ENCODE measurements around the gene C4orf50. TPM values are rescaled to one million over a fixed set of nuclear protein-coding genes. Genes with fewer than 3 reads are reported as not detected.

Gene C4orf50
- total RNA-seq, 3 donors from 2014 or later: 0.07 to 0.73 (median 0.09) TPM

DNA sequence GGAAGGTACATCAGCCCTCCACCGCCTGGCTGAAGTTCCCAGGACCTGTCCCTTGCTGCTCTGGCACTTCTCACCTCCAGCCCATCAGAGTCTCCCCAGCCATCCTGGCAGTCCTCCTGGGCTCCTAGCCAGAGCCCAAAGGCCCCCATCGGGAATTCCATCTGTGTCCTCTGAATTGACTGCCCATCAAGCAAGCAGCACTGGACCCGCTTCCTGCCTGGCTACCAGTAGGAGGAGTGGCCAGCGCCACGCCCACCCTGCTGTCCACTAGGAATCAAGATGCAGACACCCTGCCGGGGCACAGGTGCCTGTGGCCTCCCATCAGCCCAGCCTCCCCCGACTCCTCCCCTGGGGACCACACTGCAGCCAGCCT is 47.2 kb downstream of the C4orf50 start:
- intact Hi-C loops (cut with DNase I, micrococcal nuclease): no loop called here
- no peaks in the 10 kb centered on the region for H3K4me1 ChIP-seq (ENCODE audit: low read depth)

GRCh38 chr4:5970381-5971077 is 47.7 kb downstream of the C4orf50 start:
- intact Hi-C loops (cut with DNase I, micrococcal nuclease): no loop called here
- DNase-seq (no peak), ATAC-seq (no peak)
- Histone ChIP-seq H3K4me1 (ENCODE audit: low read depth) (no peaks in the 10 kb centered on the region), H3K4me3 (no peak overlapping the region), H3K36me3 (ENCODE audit: low read depth) (no peaks in the 10 kb centered on the region), H3K9me3 (no peaks in the 10 kb centered on the region)
- TF ChIP-seq, protein P1, sequence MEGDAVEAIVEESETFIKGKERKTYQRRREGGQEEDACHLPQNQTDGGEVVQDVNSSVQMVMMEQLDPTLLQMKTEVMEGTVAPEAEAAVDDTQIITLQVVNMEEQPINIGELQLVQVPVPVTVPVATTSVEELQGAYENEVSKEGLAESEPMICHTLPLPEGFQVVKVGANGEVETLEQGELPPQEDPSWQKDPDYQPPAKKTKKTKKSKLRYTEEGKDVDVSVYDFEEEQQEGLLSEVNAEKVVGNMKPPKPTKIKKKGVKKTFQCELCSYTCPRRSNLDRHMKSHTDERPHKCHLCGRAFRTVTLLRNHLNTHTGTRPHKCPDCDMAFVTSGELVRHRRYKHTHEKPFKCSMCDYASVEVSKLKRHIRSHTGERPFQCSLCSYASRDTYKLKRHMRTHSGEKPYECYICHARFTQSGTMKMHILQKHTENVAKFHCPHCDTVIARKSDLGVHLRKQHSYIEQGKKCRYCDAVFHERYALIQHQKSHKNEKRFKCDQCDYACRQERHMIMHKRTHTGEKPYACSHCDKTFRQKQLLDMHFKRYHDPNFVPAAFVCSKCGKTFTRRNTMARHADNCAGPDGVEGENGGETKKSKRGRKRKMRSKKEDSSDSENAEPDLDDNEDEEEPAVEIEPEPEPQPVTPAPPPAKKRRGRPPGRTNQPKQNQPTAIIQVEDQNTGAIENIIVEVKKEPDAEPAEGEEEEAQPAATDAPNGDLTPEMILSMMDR (IDR thresholded peaks at IDR 0.05): no peak

More for the DNA sequence above, 47.2 kb downstream of the C4orf50 start:
- H3K9me3 ChIP-seq: no peaks in the 10 kb centered on the region
- no peaks in the 10 kb centered on the region for H3K36me3 ChIP-seq (ENCODE audit: low read depth)
- no peak for DNase-seq
- TF ChIP-seq, protein P1 (IDR thresholded peaks at IDR 0.05): no peak
- no peak overlapping the region for H3K4me3 ChIP-seq
- ATAC-seq: no peak

DNA sequence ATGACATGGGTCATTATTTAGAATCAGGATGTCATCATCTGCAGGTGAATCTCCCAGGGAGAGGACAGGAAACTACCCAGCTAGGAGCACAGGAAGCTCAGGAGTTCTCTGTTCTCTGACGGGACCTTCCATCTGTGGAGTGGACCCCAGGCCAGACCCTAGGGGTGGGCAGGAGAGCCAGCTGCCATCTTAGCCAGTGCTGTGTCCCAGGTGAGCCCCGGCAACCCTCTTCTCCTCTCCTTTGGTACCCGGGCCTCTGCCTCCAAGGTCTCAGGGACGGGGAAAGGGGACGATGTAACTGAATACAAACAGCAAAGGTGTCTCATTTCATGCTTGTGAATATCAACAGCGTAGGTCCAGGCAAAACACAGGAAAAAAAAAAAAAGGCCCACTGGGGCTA is 48.5 kb downstream of the C4orf50 start:
- no peak overlapping the region for H3K4me3 ChIP-seq
- intact Hi-C loops (cut with DNase I, micrococcal nuclease): no loop called here
- TF ChIP-seq, protein P1 (IDR thresholded peaks at IDR 0.05): no peak
- H3K36me3 ChIP-seq (ENCODE audit: low read depth): no peaks in the 10 kb centered on the region
- H3K4me1 ChIP-seq (ENCODE audit: low read depth): no peaks in the 10 kb centered on the region
- ATAC-seq: no peak
- no peak for DNase-seq
- no peaks in the 10 kb centered on the region for H3K9me3 ChIP-seq

GRCh38 chr4:5969336-5969735 is 48.9 kb downstream of the C4orf50 start:
- H3K4me3 ChIP-seq: no peak overlapping the region
- no peak for ATAC-seq
- intact Hi-C loops (cut with DNase I, micrococcal nuclease): no loop called here
- no peaks in the 10 kb centered on the region for H3K4me1 ChIP-seq (ENCODE audit: low read depth)
- TF ChIP-seq, protein P1 (IDR thresholded peaks at IDR 0.05): no peak
- no peak for DNase-seq
- no peaks in the 10 kb centered on the region for H3K9me3 ChIP-seq
- no peaks in the 10 kb centered on the region for H3K36me3 ChIP-seq (ENCODE audit: low read depth)

DNA sequence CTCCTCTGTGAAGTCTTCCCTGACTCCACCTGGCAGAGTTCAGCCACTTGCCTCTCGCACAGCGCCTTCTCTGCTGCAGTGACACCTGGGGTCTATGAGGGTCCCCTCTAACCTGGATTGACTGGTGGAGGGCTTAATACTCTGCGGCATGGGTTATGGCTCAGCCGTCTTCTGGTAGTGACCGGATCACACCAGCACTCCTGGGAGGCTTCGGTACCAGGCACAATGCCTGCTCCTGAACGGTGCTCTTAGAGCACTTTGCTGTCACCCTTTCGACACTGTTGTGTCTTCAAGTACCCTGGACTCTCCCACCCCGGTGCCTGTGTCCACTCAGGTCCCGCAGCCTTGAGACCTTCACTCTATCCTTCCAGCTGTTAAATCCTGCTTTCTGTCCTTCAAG is 50.0 kb downstream of the C4orf50 start:
- DNase-seq (no peak), ATAC-seq (no peak)
- Histone ChIP-seq H3K4me1 (ENCODE audit: low read depth) (no peaks in the 10 kb centered on the region), H3K36me3 (ENCODE audit: low read depth) (no peaks in the 10 kb centered on the region), H3K9me3 (no peaks in the 10 kb centered on the region), H3K4me3 (no peak overlapping the region)
- intact Hi-C loops (cut with DNase I, micrococcal nuclease): no loop called here
- TF ChIP-seq, protein P1 (IDR thresholded peaks at IDR 0.05): no peak

GRCh38 chr4:5967783-5968182 is 50.4 kb downstream of the C4orf50 start:
- no peaks in the 10 kb centered on the region for H3K4me1 ChIP-seq (ENCODE audit: low read depth)
- ATAC-seq (no peak), DNase-seq (no peak)
- H3K4me3 ChIP-seq: no peak overlapping the region
- no peaks in the 10 kb centered on the region for H3K9me3 ChIP-seq
- TF ChIP-seq, protein P1 (IDR thresholded peaks at IDR 0.05): no peak
- intact Hi-C loops (cut with DNase I, micrococcal nuclease): no loop called here
- no peaks in the 10 kb centered on the region for H3K36me3 ChIP-seq (ENCODE audit: low read depth)
